ENCODE measurements around the gene PIP4K2B.

- TF ChIP-seq CTCF (IDR thresholded peaks at IDR 0.05) (no peak), EZH2 (IDR thresholded peaks at IDR 0.05; ENCODE audit: borderline replicate concordance, insufficient read depth, low read depth, low read length, poor library complexity, severe bottlenecking) (no peak)
Measured at GRCh38 chr17:38799501-38800236, at the start of gene PIP4K2B.

All from B cell (primary cell).